K562 (cell line): ENCODE data around the gene AMN1. TPM values are rescaled to one million over a fixed set of nuclear protein-coding genes. Genes with fewer than 3 reads are reported as not detected.
A peak's percentile ranks its signal among the peaks of the same experiment; 100 is the strongest.

ENCODE experiments used
- CBX5 ChIP-seq: IDR thresholded peaks from 2 replicates; pipeline ENCODE4 v1.6.1; 2014; ENCODE audit warnings: low read depth, borderline replicate concordance
- COPS2 ChIP-seq: fragments of 450-650 bp; conservative IDR thresholded peaks from 2 replicates; pipeline ENCODE4 v1.6.1; 2016; ENCODE audit warnings: mild to moderate bottlenecking, moderate library complexity
- ID3 ChIP-seq, 2 experiments: fragments of 250-450 bp in 1 of 2; fragments of 450-650 bp in 1 of 2; sonication (Bioruptor Pico) in 1 of 2; IDR thresholded peaks; 2 replicates each; pipeline versions ENCODE4 v1.6.1 to v1.8.0; 2016 to 2021; ENCODE audit warnings: mild to moderate bottlenecking in 2 of 2, moderate library complexity in 2 of 2, missing compliant biosample characterization in 1 of 2, missing genetic modification characterization in 1 of 2
- ILF3 ChIP-seq: fragments of 450-650 bp; IDR thresholded peaks from 2 replicates; pipeline ENCODE4 v1.6.1; 2018; ENCODE audit warnings: antibody characterized with exemption, mild to moderate bottlenecking, moderate library complexity, borderline replicate concordance
- MXI1 ChIP-seq: IDR thresholded peaks from 2 replicates; pipeline ENCODE4 v1.6.1; 2011; ENCODE audit warnings: low read depth, mild to moderate bottlenecking, improper control_type of control experiment, low read length
- SMARCA4 ChIP-seq: fragments of 450-650 bp; IDR thresholded peaks from 2 replicates; pipeline ENCODE4 v1.6.1; 2016
- SP2 ChIP-seq: IDR thresholded peaks from 2 replicates; pipeline ENCODE4 v1.6.1; 2011; ENCODE audit warnings: mild to moderate bottlenecking, low read depth, low read length, moderate library complexity; ENCODE audit not compliant: poor library complexity, severe bottlenecking; ENCODE audit errors: extremely low read depth
- TCF3 ChIP-seq: sonication (generic); formaldehyde crosslinking; IDR thresholded peaks from 2 replicates; pipeline ENCODE4 v1.4.0; 2020; ENCODE audit warnings: mild to moderate bottlenecking, missing genetic modification reagents
- TCF7 ChIP-seq: sonication (generic); IDR thresholded peaks from 2 replicates; pipeline ENCODE4 v1.6.1; 2016; ENCODE audit warnings: antibody characterized with exemption, borderline replicate concordance
- TCF7L2 ChIP-seq: fragments of 150-350 bp; IDR thresholded peaks from 2 replicates; pipeline ENCODE4 v1.6.1; 2016; ENCODE audit warnings: low read depth, mild to moderate bottlenecking, low read length, moderate library complexity
- TEAD1 ChIP-seq, 2 experiments: fragments of 450-650 bp in 1 of 2; sonication (generic) in 1 of 2; formaldehyde crosslinking; IDR thresholded peaks; 2 replicates each; pipeline versions ENCODE4 v1.4.0 to v1.8.0; 2020 to 2022; ENCODE audit warnings: mild to moderate bottlenecking in 2 of 2, missing genetic modification reagents in 1 of 2
- THAP7 ChIP-seq: fragments of 250-450 bp; sonication (Bioruptor Pico); IDR thresholded peaks from 2 replicates; pipeline ENCODE4 v1.5.0; 2021
- TRIM28 ChIP-seq: fragments of 450-650 bp; IDR thresholded peaks from 2 replicates; pipeline ENCODE4 v1.6.1; 2017
- ZBTB17 ChIP-seq: fragments of 450-650 bp; formaldehyde crosslinking; IDR thresholded peaks from 2 replicates; pipeline ENCODE4 v1.4.0; 2020; ENCODE audit warnings: mild to moderate bottlenecking
- ZFPM2 ChIP-seq: fragments of 250-450 bp; sonication (Bioruptor Pico); IDR thresholded peaks from 2 replicates; pipeline ENCODE4 v1.5.1; 2022; ENCODE audit warnings: mild to moderate bottlenecking
- ZNF696 ChIP-seq: fragments of 250-450 bp; sonication (Bioruptor Pico); conservative IDR thresholded peaks from 2 replicates; pipeline ENCODE4 v1.4.0; 2020; ENCODE audit warnings: mild to moderate bottlenecking, moderate library complexity
- polyA plus RNA-seq, 8 experiments: library from polyadenylated mRNA; depleted of rRNA in 4 of 8; stranded (reverse) in 5 of 8; unstranded in 3 of 8; fragments of >200 nt; fragmentation: Nextera tagmentation in 2 of 8; fragmentation: Illumina TruSeq in 1 of 8; extraction: Ambion mirVana in 2 of 8; extraction: Trizol in 1 of 8; gene quantifications; 2 replicates each; pipeline versions ENCODE4 v1.2.1 to v1.2.3, GENCODE V29; 2011 to 2014; ENCODE audit warnings: inconsistent platforms in 1 of 8, missing spikeins in 1 of 8
- total RNA-seq, 7 experiments: library from RNA; depleted of rRNA in 6 of 7; stranded (reverse); fragments of >200 nt in 6 of 7; fragmentation: Illumina TruSeq in 2 of 7; extraction: Trizol in 2 of 7; gene quantifications; 2 replicates each; pipeline versions ENCODE4 v1.2.1 to v1.2.3, GENCODE V29; 2011 to 2021; ENCODE audit warnings: low replicate concordance in 1 of 7
- TF ChIP-seq, protein P1 (sequence below): sonication (generic); formaldehyde crosslinking; IDR thresholded peaks from 2 replicates; pipeline ENCODE4 v1.9.0; 2022; ENCODE audit warnings: mild to moderate bottlenecking, missing genetic modification reagents
- TF ChIP-seq, protein P2 (sequence below), 2 experiments: fragments of 450-650 bp; IDR thresholded peaks; 2 replicates each; pipeline ENCODE4 v1.6.1; 2016; ENCODE audit warnings: mild to moderate bottlenecking in 2 of 2, borderline replicate concordance in 1 of 2, low read depth in 1 of 2, moderate library complexity in 1 of 2

AMN1 gene
- total and polyA plus RNA-seq, 9 of the 15 experiments (the other 6 are each of a cell fraction or from before 2014, with no cell fraction given), result 5.2 to 27.6 (median 13.0) TPM

GRCh38 chr12:31728917-31729640, at the start of gene AMN1 (continued):
- TF ChIP-seq ID3 (CRISPR knock-in tag; IDR thresholded peaks at IDR 0.05) (no peak), ID3 (tag; IDR thresholded peaks at IDR 0.05) (no peak; the same call in 1 of the 2 replicates), TCF7 (no peak), TCF7L2 (no peak), COPS2 (no peak), THAP7 (CRISPR knock-in tag) (no peak), MXI1 (0 out of 2 replicates have a peak, but pooled peaks have one; percentile 26), ZFPM2 (CRISPR knock-in tag) (no peak), CBX5 (no peak), ILF3 (no peak), ZBTB17 (CRISPR knock-in tag) (0 out of 2 replicates have a peak, but pooled peaks have one; percentile 41), ZNF696 (CRISPR knock-in tag) (no peak), TRIM28 (0 out of 2 replicates have a peak, but pooled peaks have one; percentile 20), TEAD1 (CRISPR knock-in tag; IDR thresholded peaks at IDR 0.05) (peak; percentile 6 to 43; a peak in 1 of 4 replicates), TCF3 (CRISPR knock-in tag) (peak; percentile 32), SMARCA4 (no peak), SP2 (no peak)
- TF ChIP-seq, protein P1, sequence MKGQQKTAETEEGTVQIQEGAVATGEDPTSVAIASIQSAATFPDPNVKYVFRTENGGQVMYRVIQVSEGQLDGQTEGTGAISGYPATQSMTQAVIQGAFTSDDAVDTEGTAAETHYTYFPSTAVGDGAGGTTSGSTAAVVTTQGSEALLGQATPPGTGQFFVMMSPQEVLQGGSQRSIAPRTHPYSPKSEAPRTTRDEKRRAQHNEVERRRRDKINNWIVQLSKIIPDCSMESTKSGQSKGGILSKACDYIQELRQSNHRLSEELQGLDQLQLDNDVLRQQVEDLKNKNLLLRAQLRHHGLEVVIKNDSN (CRISPR knock-in tag), result peak; percentile 49
- TF ChIP-seq, protein P2, sequence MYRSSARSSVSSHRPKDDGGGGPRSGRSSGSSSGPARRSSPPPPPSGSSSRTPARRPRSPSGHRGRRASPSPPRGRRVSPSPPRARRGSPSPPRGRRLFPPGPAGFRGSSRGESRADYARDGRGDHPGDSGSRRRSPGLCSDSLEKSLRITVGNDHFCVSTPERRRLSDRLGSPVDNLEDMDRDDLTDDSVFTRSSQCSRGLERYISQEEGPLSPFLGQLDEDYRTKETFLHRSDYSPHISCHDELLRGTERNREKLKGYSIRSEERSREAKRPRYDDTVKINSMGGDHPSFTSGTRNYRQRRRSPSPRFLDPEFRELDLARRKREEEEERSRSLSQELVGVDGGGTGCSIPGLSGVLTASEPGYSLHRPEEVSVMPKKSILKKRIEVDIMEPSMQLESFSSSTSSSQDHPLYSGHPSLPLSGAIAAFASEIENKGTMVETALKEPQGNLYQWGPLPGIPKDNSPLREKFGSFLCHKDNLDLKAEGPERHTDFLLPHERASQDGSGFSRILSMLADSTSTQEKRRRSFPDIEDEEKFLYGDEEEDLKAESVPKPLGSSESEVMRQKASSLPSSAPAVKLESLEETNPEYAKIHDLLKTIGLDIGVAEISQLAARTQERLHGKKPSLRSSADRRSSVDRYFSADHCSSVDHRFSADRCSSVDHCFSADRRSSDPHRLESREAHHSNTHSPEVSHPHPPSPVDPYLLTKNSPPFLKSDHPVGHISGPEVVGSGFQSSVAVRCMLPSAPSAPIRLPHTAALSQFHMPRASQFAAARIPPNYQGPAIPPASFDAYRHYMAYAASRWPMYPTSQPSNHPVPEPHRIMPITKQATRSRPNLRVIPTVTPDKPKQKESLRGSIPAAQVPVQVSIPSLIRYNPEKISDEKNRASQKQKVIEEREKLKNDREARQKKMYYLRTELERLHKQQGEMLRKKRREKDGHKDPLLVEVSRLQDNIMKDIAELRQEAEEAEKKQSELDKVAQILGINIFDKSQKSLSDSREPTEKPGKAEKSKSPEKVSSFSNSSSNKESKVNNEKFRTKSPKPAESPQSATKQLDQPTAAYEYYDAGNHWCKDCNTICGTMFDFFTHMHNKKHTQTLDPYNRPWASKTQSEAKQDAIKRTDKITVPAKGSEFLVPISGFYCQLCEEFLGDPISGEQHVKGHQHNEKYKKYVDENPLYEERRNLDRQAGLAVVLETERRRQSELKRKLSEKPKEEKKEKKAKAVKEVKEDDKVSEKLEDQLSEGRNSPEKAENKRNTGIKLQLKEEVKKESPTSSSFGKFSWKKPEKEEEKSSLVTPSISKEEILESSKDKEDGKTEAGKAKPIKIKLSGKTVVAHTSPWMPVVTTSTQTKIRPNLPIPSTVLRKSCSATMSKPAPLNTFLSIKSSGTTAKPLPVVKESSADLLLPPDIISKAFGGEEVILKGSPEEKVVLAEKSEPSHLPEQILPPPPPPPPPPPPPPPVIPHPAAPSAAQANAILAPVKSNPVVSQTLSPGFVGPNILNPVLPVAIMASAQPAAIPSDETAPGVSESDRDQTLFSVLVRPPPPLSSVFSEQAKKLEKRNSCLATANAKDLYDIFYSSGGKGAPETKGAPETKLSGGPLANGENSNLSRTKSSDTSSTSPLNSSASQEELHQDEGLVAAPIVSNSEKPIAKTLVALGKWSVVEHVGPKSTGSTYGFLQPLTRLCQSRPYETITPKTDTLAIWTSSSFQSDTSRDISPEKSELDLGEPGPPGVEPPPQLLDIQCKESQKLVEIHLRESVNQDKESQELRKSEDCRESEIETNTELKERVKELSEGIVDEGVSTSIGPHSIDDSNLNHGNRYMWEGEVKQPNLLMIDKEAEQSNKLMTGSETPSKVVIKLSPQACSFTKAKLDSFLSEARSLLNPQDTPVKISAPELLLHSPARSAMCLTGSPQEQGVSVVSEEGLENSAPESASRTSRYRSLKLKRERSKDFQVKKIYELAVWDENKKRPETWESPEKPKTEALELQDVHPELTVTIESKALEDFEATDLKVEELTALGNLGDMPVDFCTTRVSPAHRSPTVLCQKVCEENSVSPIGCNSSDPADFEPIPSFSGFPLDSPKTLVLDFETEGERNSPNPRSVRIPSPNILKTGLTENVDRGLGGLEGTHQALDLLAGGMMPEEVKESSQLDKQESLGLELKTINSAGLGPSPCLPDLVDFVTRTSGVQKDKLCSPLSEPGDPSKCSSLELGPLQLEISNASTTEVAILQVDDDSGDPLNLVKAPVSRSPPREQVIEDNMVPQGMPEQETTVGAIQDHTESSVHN (IDR thresholded peaks at IDR 0.05; ENCODE audit: borderline replicate concordance in 1 of 2, low read depth in 1 of 2), result no peak
